ENCODE results near the gene LLPH.

- TF ChIP-seq ZFP3 (CRISPR knock-in tag; IDR thresholded peaks at IDR 0.05), result no peak
- TF ChIP-seq RARB (CRISPR knock-in tag; IDR thresholded peaks at IDR 0.05), result no peak
- TF ChIP-seq PPARA (CRISPR knock-in tag; IDR thresholded peaks at IDR 0.05; ENCODE audit: borderline replicate concordance), result no peak
- TF ChIP-seq GLIS3 (CRISPR knock-in tag; IDR thresholded peaks at IDR 0.05), result no peak
- no peak for TF ChIP-seq ZNF70 (CRISPR knock-in tag; IDR thresholded peaks at IDR 0.05)
- TF ChIP-seq OSR1 (CRISPR knock-in tag; IDR thresholded peaks at IDR 0.05), result no peak
- no peak for TF ChIP-seq ARNTL (CRISPR knock-in tag; IDR thresholded peaks at IDR 0.05; ENCODE audit: borderline replicate concordance, low read depth)
- no peak for TF ChIP-seq CSDC2 (CRISPR knock-in tag; IDR thresholded peaks at IDR 0.05)
- no peak for TF ChIP-seq PATZ1 (CRISPR knock-in tag; IDR thresholded peaks at IDR 0.05; ENCODE audit: borderline replicate concordance)
- no peak for TF ChIP-seq CREB5 (CRISPR knock-in tag; IDR thresholded peaks at IDR 0.05; ENCODE audit: low read depth)
Measured at GRCh38 chr12:66170606-66171005, 40.1 kb upstream of the LLPH start.

Measured in SK-N-SH treated with all-trans-retinoic acid at 6 μM for 48 hours (cell line).